ENCODE results near the gene HEATR5A. TPM values are rescaled to one million over a fixed set of nuclear protein-coding genes. Genes with fewer than 3 reads are reported as not detected.
"Not testable (repeated sequence)": the region's sequence is repeated elsewhere in the genome, so short reads cannot be mapped to it uniquely, and the experiment has no call there.

Gene HEATR5A
- total and polyA plus RNA-seq, 2 donors from 2014 or later = 8.0 to 30.4 TPM

- FAIRE-seq (no peak), DNase-seq (no peak)
- Histone ChIP-seq H3K4me1 (ENCODE audit: control insufficient read depth in 2 of 3, insufficient read depth in 2 of 3, low read depth in 1 of 3, low read length in 3 of 3) (no peaks in the 10 kb centered on the region), H3K27ac (ENCODE audit: low read depth in 2 of 2, low read length in 2 of 2) (no peak overlapping the region), H3K9me3 (ENCODE audit: control insufficient read depth in 2 of 3, insufficient read depth in 1 of 3, low read length in 3 of 3) (no peaks in the 10 kb centered on the region), H3K27me3 (ENCODE audit: control insufficient read depth, insufficient read depth, low read length) (no peaks in the 10 kb centered on the region), H3K4me3 (ENCODE audit: low read length in 3 of 3) (no peak overlapping the region), H3K9ac (ENCODE audit: low read length in 3 of 3) (no peak overlapping the region), H3K36me3 (ENCODE audit: control insufficient read depth in 2 of 3, insufficient read depth in 3 of 3, low read length in 3 of 3) (peaks cover 0 to 10% (median 5%) of the 10 kb centered on the region in 3 donors)
- intact Hi-C loops (cut with DNase I) = no loop called here
- TF ChIP-seq, protein P1, sequence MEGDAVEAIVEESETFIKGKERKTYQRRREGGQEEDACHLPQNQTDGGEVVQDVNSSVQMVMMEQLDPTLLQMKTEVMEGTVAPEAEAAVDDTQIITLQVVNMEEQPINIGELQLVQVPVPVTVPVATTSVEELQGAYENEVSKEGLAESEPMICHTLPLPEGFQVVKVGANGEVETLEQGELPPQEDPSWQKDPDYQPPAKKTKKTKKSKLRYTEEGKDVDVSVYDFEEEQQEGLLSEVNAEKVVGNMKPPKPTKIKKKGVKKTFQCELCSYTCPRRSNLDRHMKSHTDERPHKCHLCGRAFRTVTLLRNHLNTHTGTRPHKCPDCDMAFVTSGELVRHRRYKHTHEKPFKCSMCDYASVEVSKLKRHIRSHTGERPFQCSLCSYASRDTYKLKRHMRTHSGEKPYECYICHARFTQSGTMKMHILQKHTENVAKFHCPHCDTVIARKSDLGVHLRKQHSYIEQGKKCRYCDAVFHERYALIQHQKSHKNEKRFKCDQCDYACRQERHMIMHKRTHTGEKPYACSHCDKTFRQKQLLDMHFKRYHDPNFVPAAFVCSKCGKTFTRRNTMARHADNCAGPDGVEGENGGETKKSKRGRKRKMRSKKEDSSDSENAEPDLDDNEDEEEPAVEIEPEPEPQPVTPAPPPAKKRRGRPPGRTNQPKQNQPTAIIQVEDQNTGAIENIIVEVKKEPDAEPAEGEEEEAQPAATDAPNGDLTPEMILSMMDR (IDR thresholded peaks at IDR 0.05; ENCODE audit: borderline replicate concordance, extremely low read depth, insufficient read depth) = no peak
Observed at GRCh38 chr14:31387091-31387490, 33.3 kb downstream of the HEATR5A start.

DNA sequence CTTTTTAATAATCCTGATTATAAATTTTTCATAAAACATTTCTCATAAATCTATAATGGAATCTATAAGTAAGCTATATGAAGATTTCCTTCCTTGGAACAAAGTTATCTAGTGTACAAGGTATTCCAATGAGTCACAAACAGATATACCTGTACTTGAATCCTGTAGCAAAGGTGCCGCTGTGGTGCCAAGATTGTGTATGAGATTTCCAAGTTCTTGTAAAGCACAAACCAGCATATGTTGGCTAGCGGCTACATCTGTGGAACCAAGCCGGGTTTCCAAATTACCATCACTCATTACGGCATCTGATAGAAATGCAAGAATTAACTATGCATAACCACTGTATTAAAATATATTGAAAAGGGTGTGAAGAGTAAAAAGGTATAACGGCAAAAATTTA lies 34.1 kb downstream of the HEATR5A start:
- DNase-seq = no peak
- TF ChIP-seq, protein P1 (IDR thresholded peaks at IDR 0.05; ENCODE audit: borderline replicate concordance, extremely low read depth, insufficient read depth) = no peak
- Histone ChIP-seq H3K27me3 (ENCODE audit: control insufficient read depth, insufficient read depth, low read length) (no peaks in the 10 kb centered on the region), H3K4me3 (ENCODE audit: low read length in 3 of 3) (no peak overlapping the region), H3K27ac (ENCODE audit: low read depth in 2 of 2, low read length in 2 of 2) (no peak overlapping the region), H3K9ac (ENCODE audit: low read length in 3 of 3) (no peak overlapping the region), H3K9me3 (ENCODE audit: control insufficient read depth in 2 of 3, insufficient read depth in 1 of 3, low read length in 3 of 3) (no peaks in the 10 kb centered on the region), H3K4me1 (ENCODE audit: control insufficient read depth in 2 of 3, insufficient read depth in 2 of 3, low read depth in 1 of 3, low read length in 3 of 3) (no peaks in the 10 kb centered on the region), H3K36me3 (ENCODE audit: control insufficient read depth in 2 of 3, insufficient read depth in 3 of 3, low read length in 3 of 3) (peaks cover 0 to 8% (median 5%) of the 10 kb centered on the region in 3 donors)
- intact Hi-C loops (cut with DNase I) = no loop called here
- no peak for FAIRE-seq

DNA sequence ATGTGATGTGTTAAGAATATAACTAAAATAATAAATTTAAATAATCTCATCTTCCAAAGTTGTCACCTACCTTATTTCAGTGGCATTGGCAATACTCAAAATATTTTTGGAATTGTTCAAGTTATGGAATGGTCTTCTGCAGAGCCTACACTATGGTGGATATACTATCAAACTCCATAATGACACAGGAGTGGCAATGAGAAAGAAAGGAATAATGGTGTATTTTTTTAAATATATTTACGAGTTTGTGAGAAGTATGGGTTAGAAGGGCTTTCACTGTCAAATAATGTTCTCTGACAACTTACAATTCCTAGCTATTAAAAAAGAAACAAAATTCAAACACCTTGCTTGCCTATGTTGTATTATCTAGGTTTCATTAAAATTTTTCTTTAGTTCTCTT lies 38.1 kb downstream of the HEATR5A start:
- DNase-seq (no peak), FAIRE-seq (no peak)
- TF ChIP-seq, protein P1 (IDR thresholded peaks at IDR 0.05; ENCODE audit: borderline replicate concordance, extremely low read depth, insufficient read depth) = no peak
- intact Hi-C loops (cut with DNase I) = no loop called here
- no peak overlapping the region for H3K9ac ChIP-seq (ENCODE audit: low read length in 3 of 3)
- H3K27me3 ChIP-seq (ENCODE audit: control insufficient read depth, insufficient read depth, low read length) = no peaks in the 10 kb centered on the region
- no peaks in the 10 kb centered on the region for H3K4me1 ChIP-seq (ENCODE audit: control insufficient read depth in 2 of 3, insufficient read depth in 2 of 3, low read depth in 1 of 3, low read length in 3 of 3)
- no peak overlapping the region for H3K4me3 ChIP-seq (ENCODE audit: low read length in 3 of 3)
- H3K27ac ChIP-seq (ENCODE audit: low read depth in 2 of 2, low read length in 2 of 2) = no peak overlapping the region
- H3K9me3 ChIP-seq (ENCODE audit: control insufficient read depth in 2 of 3, insufficient read depth in 1 of 3, low read length in 3 of 3) = no peaks in the 10 kb centered on the region
- peaks cover 0 to 6% (median 5%) of the 10 kb centered on the region in 3 donors for H3K36me3 ChIP-seq (ENCODE audit: control insufficient read depth in 2 of 3, insufficient read depth in 3 of 3, low read length in 3 of 3)

DNA sequence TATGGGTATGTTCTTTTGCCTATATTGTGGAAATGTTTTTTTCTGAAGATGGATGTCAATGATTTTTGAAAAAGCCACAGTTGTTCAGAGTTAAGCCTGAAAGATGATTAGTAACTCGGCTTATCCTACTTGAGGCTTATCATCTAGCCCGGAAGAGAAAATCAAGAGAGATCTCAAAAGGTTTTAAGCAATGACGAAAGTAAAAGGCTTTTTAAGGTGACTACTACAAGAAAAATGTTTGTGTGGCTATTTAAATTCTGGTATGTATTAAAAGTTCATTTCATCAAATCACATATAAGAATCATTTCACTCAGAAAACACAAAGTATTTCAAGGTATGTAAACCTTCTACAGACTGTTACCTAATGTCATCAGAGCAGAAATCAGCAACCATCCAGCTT lies 40.2 kb downstream of the HEATR5A start:
- no peak overlapping the region for H3K27ac ChIP-seq (ENCODE audit: low read depth in 2 of 2, low read length in 2 of 2)
- FAIRE-seq (no peak), DNase-seq (no peak)
- H3K36me3 ChIP-seq (ENCODE audit: control insufficient read depth in 2 of 3, insufficient read depth in 3 of 3, low read length in 3 of 3) = peaks cover 0 to 9% (median 0%) of the 10 kb centered on the region in 3 donors
- H3K27me3 ChIP-seq (ENCODE audit: control insufficient read depth, insufficient read depth, low read length) = no peaks in the 10 kb centered on the region
- intact Hi-C loops (cut with DNase I) = no loop called here
- H3K4me3 ChIP-seq (ENCODE audit: low read length in 3 of 3) = no peak overlapping the region
- no peaks in the 10 kb centered on the region for H3K9me3 ChIP-seq (ENCODE audit: control insufficient read depth in 2 of 3, insufficient read depth in 1 of 3, low read length in 3 of 3)
- TF ChIP-seq, protein P1 (IDR thresholded peaks at IDR 0.05; ENCODE audit: borderline replicate concordance, extremely low read depth, insufficient read depth) = no peak
- H3K9ac ChIP-seq (ENCODE audit: low read length in 3 of 3) = no peak overlapping the region
- no peaks in the 10 kb centered on the region for H3K4me1 ChIP-seq (ENCODE audit: control insufficient read depth in 2 of 3, insufficient read depth in 2 of 3, low read depth in 1 of 3, low read length in 3 of 3)

GRCh38 chr14:31379125-31379947 lies 41.0 kb downstream of the HEATR5A start:
- H3K9me3 ChIP-seq (ENCODE audit: control insufficient read depth in 2 of 3, insufficient read depth in 1 of 3, low read length in 3 of 3); H3K27me3 ChIP-seq (ENCODE audit: control insufficient read depth, insufficient read depth, low read length); FAIRE-seq; H3K9ac ChIP-seq (ENCODE audit: low read length in 3 of 3); H3K4me1 ChIP-seq (ENCODE audit: control insufficient read depth in 2 of 3, insufficient read depth in 2 of 3, low read depth in 1 of 3, low read length in 3 of 3); intact Hi-C loops (cut with DNase I); DNase-seq; H3K4me3 ChIP-seq (ENCODE audit: low read length in 3 of 3); H3K27ac ChIP-seq (ENCODE audit: low read depth in 2 of 2, low read length in 2 of 2): not testable (repeated sequence)
- peaks cover 0 to 10% (median 2%) of the 10 kb centered on the region in 3 donors for H3K36me3 ChIP-seq (ENCODE audit: control insufficient read depth in 2 of 3, insufficient read depth in 3 of 3, low read length in 3 of 3)

Measured in kidney (tissue), 14 donors.